Stomach (tissue), 4 donors: ENCODE results near the gene JPH3.

ENCODE experiments used
- CTCF ChIP-seq, 7 experiments: fragments of 450-650 bp in 4 of 7; fragments of 200-600 bp in 3 of 7; sonication (generic) in 3 of 7; IDR thresholded peaks; one replicate each; pipeline ENCODE4 v1.5.1; 2016 to 2019; ENCODE audit warnings: antibody characterized with exemption in 7 of 7, control low read depth in 2 of 7, mild to moderate bottlenecking in 1 of 7
- EP300 ChIP-seq: sonication (generic); formaldehyde crosslinking; IDR thresholded peaks from one replicate; pipeline ENCODE4 v1.6.1; 2017; ENCODE audit warnings: antibody characterized with exemption
- POLR2A ChIP-seq, 4 donors: fragments of 450-650 bp; IDR thresholded peaks; one replicate each; pipeline ENCODE4 v1.6.1; 2016; ENCODE audit warnings: antibody characterized with exemption in 4 of 4, control low read depth in 2 of 4, mild to moderate bottlenecking in 1 of 4, moderate library complexity in 1 of 4

DNA sequence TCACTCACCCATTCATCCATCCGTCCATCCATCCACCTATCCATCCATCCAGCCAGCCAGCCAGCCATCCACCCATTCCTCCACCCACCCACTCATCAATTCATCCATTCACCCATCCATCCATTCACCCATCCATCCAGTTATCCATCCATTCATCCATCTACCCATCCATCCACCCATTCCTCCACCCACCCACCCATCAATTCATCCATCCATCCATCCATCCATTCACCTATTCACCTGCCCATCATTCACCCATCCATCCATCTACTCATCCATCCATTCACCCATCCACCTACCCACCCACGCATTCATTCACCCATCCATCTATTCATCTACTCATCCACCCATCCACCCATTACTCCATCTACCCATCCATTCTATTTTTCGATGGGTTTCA lies 43.6 kb upstream of the JPH3 start:
- TF ChIP-seq CTCF (IDR thresholded peaks at IDR 0.05) (no peak), POLR2A (IDR thresholded peaks at IDR 0.05) (no peak), EP300 (no peak)
